ENCODE measurements around the gene SLAMF1.

Gene SLAMF1

DNA sequence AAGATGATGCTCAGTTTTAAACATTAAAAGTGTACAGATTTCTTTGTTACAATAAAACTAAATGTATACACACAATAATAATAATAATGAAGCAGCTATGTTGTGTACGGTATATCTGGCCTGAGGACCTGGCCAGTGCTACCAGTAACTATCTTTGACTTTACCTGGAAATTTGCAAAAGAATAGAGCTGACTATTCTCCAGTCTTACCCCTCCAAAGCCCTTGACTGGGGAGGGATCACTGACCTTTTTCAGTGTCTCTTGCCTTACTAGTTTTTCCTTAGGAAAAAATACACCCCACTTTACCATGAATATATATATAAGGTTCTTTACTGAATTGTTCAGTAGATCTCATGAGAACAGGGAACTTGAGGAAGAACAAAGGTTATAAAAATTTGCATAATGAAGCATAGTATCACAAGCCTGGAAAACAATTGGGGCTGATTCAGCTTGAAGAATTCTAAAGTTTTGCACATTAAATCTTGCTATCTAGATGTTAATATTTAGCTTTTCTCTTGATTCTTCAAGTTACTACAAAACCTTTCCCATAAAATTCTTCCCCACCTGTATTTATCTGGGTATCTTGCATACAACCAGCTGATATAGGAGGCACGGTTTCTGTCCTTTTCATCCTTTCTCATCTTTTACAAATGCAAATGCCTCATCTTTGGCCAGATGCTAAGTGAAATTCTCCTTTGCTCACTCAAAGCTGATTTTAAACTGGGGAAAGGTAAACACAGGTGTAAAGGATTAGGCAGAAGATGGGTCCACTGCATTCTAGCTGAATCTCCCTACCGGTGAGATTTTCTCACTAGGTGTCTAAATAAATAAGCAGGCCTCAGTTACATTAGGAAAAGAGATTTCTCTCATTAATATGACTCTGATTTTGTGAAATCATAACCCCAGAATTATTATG, 25.0 kb upstream of the SLAMF1 start:
- in situ Hi-C loops (cut with MboI; ENCODE audit: low sequenced_read_pairs, unreplicated experiment), result no loop called here
- DNase-seq (ENCODE audit: low spot score), result no peak
- TF ChIP-seq CTCF (IDR thresholded peaks at IDR 0.05; ENCODE audit: borderline replicate concordance, control extremely low read depth, extremely low read depth, insufficient read depth, missing control alignments), result no peak

DNA sequence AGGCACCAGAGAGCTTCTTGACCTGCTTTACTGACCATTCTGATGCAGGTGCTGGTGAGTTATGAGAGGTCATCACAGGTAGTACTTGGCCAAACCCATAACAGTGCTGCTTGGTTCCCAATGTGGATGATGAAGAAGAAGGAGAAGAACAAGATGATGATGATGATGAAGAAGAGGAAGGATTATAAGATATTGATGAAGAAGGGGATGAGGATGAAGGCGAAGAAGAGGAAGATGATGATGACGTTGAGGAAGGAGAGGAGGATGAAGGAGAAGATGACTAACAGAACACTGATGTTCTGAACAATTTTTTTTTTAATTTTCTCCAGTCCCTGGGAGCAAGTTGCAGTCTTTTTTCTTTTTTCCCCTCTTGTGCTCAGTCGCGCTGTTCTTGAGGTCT, 23.9 kb upstream of the SLAMF1 start:
- DNase-seq (ENCODE audit: low spot score), result no peak
- no peak for TF ChIP-seq CTCF (IDR thresholded peaks at IDR 0.05; ENCODE audit: borderline replicate concordance, control extremely low read depth, extremely low read depth, insufficient read depth, missing control alignments)
- in situ Hi-C loops (cut with MboI; ENCODE audit: low sequenced_read_pairs, unreplicated experiment), result no loop called here

- DNase-seq (ENCODE audit: low spot score), result no peak
- TF ChIP-seq CTCF (IDR thresholded peaks at IDR 0.05; ENCODE audit: borderline replicate concordance, control extremely low read depth, extremely low read depth, insufficient read depth, missing control alignments), result no peak
- in situ Hi-C loops (cut with MboI; ENCODE audit: low sequenced_read_pairs, unreplicated experiment), result no loop called here
These were observed 23.0 kb upstream of the SLAMF1 start for GRCh38 chr1:160669802-160670201.

- in situ Hi-C loops (cut with MboI; ENCODE audit: low sequenced_read_pairs, unreplicated experiment), result no loop called here
These were observed 22.4 kb upstream of the SLAMF1 start for GRCh38 chr1:160669276-160669675.

GRCh38 chr1:160667896-160668295, 21.1 kb upstream of the SLAMF1 start:
- in situ Hi-C loops (cut with MboI; ENCODE audit: low sequenced_read_pairs, unreplicated experiment), result no loop called here
- DNase-seq (ENCODE audit: low spot score), result no peak
- no peak for TF ChIP-seq CTCF (IDR thresholded peaks at IDR 0.05; ENCODE audit: borderline replicate concordance, control extremely low read depth, extremely low read depth, insufficient read depth, missing control alignments)

More at GRCh38 chr1:160669276-160669675, 22.4 kb upstream of the SLAMF1 start:
- DNase-seq (ENCODE audit: low spot score), result no peak
- no peak for TF ChIP-seq CTCF (IDR thresholded peaks at IDR 0.05; ENCODE audit: borderline replicate concordance, control extremely low read depth, extremely low read depth, insufficient read depth, missing control alignments)

- in situ Hi-C loops (cut with MboI; ENCODE audit: low sequenced_read_pairs, unreplicated experiment), result no loop called here
- no peak for TF ChIP-seq CTCF (IDR thresholded peaks at IDR 0.05; ENCODE audit: borderline replicate concordance, control extremely low read depth, extremely low read depth, insufficient read depth, missing control alignments)
- DNase-seq (ENCODE audit: low spot score), result no peak
These were observed 19.2 kb upstream of the SLAMF1 start for GRCh38 chr1:160666079-160666442.
